ENCODE data around the gene PCYT1B. TPM values are rescaled to one million over a fixed set of nuclear protein-coding genes. Genes with fewer than 3 reads are reported as not detected.
"Not testable (repeated sequence)": the region's sequence is repeated elsewhere in the genome, so short reads cannot be mapped to it uniquely, and the experiment has no call there.

The PCYT1B gene
- total RNA-seq, 2 experiments from 2014 or later = 0.17 to 0.23 TPM

DNA sequence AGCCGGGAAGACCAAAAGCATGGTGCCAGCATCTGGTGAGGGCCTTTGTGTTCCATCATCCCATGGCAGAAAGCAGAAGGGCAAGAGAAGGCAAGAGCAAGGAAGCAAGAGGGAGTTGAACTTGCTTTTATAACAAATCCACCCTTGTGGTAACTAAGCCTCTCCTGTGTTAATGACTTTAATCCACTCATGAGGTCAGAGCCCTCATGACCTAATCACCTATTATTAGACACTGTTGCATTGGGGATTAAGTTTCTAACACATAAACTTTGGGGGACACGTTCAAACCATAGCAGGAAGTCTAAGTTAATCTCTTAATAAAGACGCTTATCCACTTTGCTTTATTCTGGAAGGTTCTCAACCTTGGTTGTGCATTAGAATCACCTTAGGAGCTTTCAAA is 12.5 kb upstream of the PCYT1B start:
- no peaks in the 10 kb centered on the region for H3K4me1 Mint-ChIP-seq
- POLR2A ChIA-PET = no interaction called here
- no peak for DNase-seq
- no peak overlapping the region for H3K27ac Mint-ChIP-seq
- H3K27me3 Mint-ChIP-seq = peaks cover 8% of the 10 kb centered on the region
- H3K4me3 Mint-ChIP-seq = no peak overlapping the region
- H3K36me3 Mint-ChIP-seq = no peaks in the 10 kb centered on the region
- H3K9me3 Mint-ChIP-seq = no peaks in the 10 kb centered on the region
- no peak for ATAC-seq (ENCODE audit: low read depth)

DNA sequence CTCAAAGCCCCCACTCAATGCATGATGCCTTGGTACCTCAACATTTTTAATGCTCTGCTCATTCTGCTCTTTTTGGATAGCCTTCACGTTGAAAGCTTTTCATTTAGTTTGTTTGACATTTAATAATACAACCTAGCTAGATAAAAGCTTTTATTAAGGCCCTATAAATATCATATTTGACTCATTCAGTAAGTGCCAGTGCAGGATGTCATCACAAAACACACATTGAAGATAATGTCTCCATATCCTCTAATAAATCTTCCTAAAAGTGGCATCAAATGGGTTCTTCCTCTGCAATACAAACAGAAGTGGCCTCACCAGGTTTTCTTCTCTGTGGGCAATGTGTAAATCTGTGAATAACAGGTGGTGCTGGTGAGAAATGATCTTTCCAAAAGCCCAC is 12.0 kb upstream of the PCYT1B start:
- no peak for ATAC-seq (ENCODE audit: low read depth)
- POLR2A ChIA-PET = no interaction called here
- H3K9me3 Mint-ChIP-seq = no peaks in the 10 kb centered on the region
- no peaks in the 10 kb centered on the region for H3K36me3 Mint-ChIP-seq
- no peak for DNase-seq
- H3K4me3 Mint-ChIP-seq = no peak overlapping the region
- H3K4me1 Mint-ChIP-seq = no peaks in the 10 kb centered on the region
- H3K27ac Mint-ChIP-seq = no peak overlapping the region
- H3K27me3 Mint-ChIP-seq = peaks cover 8% of the 10 kb centered on the region

DNA sequence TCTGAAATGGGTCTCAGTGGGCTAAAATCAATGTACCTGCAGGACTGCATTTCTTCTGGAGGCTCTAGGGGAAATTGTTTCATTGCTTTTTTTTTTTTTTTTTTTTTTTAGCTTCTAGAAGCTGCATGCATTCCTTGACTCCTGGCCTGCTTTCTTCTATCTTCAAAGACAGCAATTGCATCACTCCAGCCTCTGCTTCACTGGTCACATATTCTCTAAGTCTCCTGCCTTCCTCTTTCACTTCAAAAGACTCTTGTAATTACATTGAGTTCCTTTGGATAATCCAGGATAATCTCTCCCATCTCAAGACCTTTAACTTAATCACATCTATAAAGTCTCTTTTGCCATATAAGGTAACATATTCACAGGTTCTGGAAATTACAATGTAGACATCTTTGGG is 11.3 kb upstream of the PCYT1B start:
- H3K9me3 Mint-ChIP-seq = no peaks in the 10 kb centered on the region
- peaks cover 8% of the 10 kb centered on the region for H3K27me3 Mint-ChIP-seq
- DNase-seq (no peak), ATAC-seq (ENCODE audit: low read depth) (no peak)
- POLR2A ChIA-PET = no interaction called here
- H3K36me3 Mint-ChIP-seq = no peaks in the 10 kb centered on the region
- H3K4me3 Mint-ChIP-seq = no peak overlapping the region
- no peak overlapping the region for H3K27ac Mint-ChIP-seq
- no peaks in the 10 kb centered on the region for H3K4me1 Mint-ChIP-seq

DNA sequence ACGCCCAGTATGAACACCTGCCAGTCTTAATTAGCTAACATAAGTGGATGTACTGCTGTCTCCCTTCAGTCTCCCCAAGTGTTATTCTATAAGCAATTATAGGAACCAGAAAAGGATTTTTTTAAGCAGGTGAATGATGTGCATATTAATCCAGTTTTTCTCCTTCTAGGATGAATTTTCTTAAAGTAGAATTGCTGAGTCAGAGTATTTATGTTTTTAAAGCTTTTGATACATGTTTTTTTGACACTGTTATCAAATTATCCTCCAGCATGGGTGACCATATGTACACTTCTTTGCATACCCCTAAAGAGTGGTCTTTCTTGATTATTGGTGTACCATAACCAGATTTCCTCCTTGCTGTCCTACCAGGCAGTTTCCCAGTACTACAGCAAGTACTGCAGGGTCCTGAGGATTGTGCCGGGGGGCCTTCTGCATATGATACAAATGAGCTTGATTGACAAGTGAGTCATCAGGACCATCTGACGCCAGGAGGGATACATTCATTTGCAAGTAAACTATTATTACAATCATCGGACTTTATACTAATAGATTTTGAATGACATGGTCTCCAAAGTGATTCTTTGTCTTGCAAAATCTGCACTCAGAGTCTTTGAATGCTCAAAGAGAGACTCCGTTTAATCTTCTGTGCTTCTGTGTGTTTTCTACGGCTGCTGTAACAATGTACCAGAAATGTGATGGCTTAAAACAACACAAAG is 10.7 kb upstream of the PCYT1B start:
- Mint-ChIP-seq H3K4me1 (no peaks in the 10 kb centered on the region), H3K9me3 (no peaks in the 10 kb centered on the region), H3K36me3 (no peaks in the 10 kb centered on the region), H3K4me3 (no peak overlapping the region), H3K27me3 (peaks cover 8% of the 10 kb centered on the region), H3K27ac (no peak overlapping the region)
- POLR2A ChIA-PET = no interaction called here
- no peak for ATAC-seq (ENCODE audit: low read depth)
- no peak for DNase-seq

DNA sequence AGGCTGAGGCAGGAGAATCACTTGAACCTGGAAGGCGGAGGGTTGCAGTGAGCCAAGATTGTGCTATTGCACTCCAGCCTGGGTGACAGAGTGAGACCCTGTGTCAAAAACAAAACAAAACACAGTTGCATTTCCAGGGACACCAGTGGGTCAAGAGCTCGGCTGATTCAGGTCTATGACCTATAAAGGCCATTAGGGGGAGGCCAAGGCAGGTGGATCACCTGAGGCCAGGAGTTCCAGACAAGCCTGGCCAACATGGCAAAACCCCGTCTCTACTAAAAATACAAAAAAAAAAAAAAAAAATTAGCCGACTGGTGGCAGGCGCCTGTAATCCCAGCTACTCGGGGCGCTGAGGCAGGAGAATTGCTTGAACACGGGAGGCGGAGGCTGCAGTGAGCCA is 8.5 kb upstream of the PCYT1B start:
- H3K27ac Mint-ChIP-seq; H3K27me3 Mint-ChIP-seq; ATAC-seq (ENCODE audit: low read depth); POLR2A ChIA-PET; H3K4me3 Mint-ChIP-seq; DNase-seq; H3K9me3 Mint-ChIP-seq; H3K4me1 Mint-ChIP-seq; H3K36me3 Mint-ChIP-seq: not testable (repeated sequence)

DNA sequence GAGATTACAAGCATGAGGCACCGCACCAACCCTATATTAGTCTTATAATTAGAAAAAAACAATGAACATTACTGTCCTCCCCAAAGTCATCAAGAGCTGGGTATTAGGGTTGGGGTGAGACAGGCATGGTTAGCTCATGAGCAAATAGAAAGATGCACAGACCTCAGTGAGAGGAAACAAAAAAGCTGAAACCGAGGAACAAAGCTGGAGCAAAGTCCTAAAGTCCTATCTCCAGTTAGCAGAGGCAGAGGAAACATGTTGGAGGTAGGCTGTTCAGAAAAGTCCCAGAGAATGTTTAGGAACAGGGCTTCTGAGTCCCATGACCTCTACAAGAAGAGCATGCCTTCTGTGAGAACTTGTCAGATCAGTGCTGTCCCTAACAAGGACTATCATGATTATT is 4.6 kb upstream of the PCYT1B start:
- Mint-ChIP-seq H3K4me3 (no peak overlapping the region), H3K36me3 (no peaks in the 10 kb centered on the region), H3K9me3 (no peaks in the 10 kb centered on the region), H3K27me3 (peaks cover 9% of the 10 kb centered on the region), H3K4me1 (peaks cover 10% of the 10 kb centered on the region), H3K27ac (no peak overlapping the region)
- ATAC-seq (ENCODE audit: low read depth) = no peak
- POLR2A ChIA-PET = no interaction called here
- no peak for DNase-seq

DNA sequence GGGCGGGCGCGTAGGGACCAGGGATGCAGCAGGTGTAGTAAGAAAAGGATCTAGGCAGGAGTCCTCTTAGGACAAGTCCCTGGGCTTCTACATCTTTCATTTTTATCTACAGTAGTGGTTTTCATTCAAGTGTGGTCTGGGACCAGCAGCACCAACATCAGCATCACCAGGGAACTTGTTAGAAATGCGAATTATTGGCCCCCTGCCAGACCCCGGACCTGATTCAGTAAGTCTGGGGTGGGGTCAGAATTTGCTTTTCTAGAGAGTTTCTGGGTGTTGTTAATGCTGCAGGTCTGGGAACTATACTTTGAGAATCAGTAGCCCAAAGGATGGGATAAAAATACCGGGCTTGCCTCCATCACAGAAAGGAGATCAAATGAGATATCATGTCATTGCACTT is 1.3 kb upstream of the PCYT1B start:
- Mint-ChIP-seq H3K4me1 (peaks cover 16% of the 10 kb centered on the region), H3K36me3 (no peaks in the 10 kb centered on the region), H3K27ac (no peak overlapping the region), H3K27me3 (peaks cover 16% of the 10 kb centered on the region), H3K9me3 (no peaks in the 10 kb centered on the region), H3K4me3 (no peak overlapping the region)
- POLR2A ChIA-PET = no interaction called here
- DNase-seq (no peak), ATAC-seq (ENCODE audit: low read depth) (no peak)

DNA sequence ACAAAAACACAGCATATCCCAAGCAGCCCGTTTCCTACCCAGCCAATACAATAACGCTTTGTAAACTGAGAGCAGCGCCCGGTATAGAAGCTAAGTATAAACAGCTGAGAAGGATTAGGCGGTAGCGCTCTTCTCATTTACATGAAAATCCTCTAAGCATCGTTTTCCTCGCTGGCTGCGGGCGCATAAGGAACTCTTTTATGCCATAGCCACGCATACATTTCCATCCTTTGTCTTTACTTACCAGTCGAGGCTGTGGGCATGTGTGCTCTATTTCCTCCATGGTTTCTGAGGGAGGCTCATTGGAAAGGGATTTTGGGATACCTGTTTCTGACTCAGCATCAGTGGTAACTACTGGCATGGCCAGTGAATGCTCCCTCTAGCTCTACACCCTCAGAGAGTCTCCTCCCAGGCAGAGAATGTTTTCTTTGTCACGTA is 383 bp downstream of the PCYT1B start:
- Mint-ChIP-seq H3K27me3 (peaks cover 16% of the 10 kb centered on the region), H3K4me1 (peaks cover 16% of the 10 kb centered on the region), H3K9me3 (no peaks in the 10 kb centered on the region), H3K27ac (no peak overlapping the region), H3K36me3 (no peaks in the 10 kb centered on the region), H3K4me3 (peak overlapping the region; percentile 84)
- ATAC-seq (ENCODE audit: low read depth) = peak; percentile 7
- no peak for DNase-seq
- POLR2A ChIA-PET = no interaction called here

DNA sequence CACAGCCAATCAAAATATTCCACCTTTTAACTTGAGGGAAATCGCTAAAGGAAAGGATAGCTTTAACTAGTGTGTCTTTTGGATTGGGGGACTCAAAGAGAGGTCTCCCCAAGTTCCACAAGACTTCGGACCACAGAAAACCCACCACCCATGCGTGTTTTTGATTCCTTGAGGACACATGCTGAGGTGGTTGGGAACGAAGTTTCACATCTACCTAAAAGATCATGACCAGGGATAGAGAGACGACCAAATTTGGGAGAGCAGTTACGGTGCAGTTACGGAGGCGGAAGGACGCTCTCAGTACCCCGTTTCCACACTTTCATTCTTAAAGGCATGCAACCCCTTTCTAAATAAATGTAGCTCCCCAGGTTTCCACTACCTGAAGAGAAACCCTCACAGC is 1.1 kb downstream of the PCYT1B start:
- ATAC-seq (ENCODE audit: low read depth) (no peak), DNase-seq (no peak)
- POLR2A ChIA-PET = no interaction called here
- Mint-ChIP-seq H3K27me3 (peaks cover 16% of the 10 kb centered on the region), H3K9me3 (no peaks in the 10 kb centered on the region), H3K4me3 (peak overlapping the region; percentile 30), H3K27ac (no peak overlapping the region), H3K36me3 (no peaks in the 10 kb centered on the region), H3K4me1 (peaks cover 16% of the 10 kb centered on the region)

DNA sequence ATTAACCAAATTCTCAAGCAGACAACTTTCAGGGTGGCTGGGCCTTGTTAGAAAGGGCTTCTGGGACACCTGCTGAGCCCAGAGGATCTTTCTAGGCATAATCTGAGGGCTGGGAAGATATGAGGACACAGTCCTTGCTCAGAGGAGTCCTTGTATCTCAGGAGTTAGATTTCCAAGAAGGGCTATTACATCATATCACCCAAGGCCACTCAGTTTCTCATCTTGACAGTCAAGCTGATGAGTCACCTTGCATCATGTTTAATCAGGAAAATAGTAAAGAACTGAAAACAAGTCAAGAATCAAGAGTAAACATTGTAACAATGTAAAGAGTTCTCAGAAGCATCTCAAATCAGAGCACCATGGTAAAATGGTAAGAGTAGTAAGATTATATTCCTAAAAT is 4.0 kb downstream of the PCYT1B start:
- Mint-ChIP-seq H3K27ac (no peak overlapping the region), H3K4me3 (no peak overlapping the region), H3K36me3 (no peaks in the 10 kb centered on the region), H3K4me1 (peaks cover 16% of the 10 kb centered on the region), H3K9me3 (peaks cover 1% of the 10 kb centered on the region), H3K27me3 (peaks cover 18% of the 10 kb centered on the region)
- POLR2A ChIA-PET = no interaction called here
- ATAC-seq (ENCODE audit: low read depth) (no peak), DNase-seq (no peak)

DNA sequence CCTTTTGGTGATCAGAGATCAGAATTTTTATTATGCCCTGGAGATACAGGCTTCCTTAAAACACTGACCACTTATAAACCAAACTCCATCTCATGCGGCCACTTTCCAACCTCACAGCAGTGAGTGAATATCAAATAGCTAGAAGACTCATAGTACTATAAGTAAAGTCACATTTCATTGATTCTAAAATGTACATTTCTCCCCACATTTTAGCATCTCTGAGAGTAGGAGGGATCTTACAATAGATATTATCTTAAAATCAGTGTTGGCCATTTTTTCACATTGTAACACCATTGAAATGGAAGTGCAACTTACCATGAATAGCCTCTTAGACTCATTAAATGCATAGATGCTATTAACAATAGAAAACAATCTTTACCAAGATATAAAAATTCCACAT is 17.4 kb downstream of the PCYT1B start:
- POLR2A ChIA-PET = no interaction called here
- no peak for ATAC-seq (ENCODE audit: low read depth)

DNA sequence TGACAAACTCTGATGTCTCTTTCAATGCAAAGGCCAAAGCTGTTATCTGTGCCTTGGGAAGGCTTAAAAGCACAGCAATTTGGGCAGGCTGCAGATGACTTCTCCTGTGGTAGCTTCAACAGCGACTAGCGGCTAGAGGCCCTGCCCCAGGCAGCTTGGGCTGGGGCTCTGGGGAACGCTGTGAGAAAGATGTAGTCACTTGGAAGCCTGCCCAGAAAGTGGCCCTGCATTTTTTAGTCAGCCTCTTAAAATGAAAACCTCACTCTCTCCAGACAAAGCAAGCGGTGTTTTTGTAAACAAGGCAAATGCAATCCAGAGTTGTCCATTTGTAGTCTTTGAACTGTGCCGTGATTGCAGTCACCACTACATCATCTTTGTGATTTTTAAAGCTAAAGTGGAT is 27.5 kb downstream of the PCYT1B start:
- Mint-ChIP-seq H3K27ac (no peak overlapping the region), H3K36me3 (no peaks in the 10 kb centered on the region), H3K9me3 (no peaks in the 10 kb centered on the region), H3K27me3 (peaks cover 2% of the 10 kb centered on the region), H3K4me3 (no peak overlapping the region), H3K4me1 (no peaks in the 10 kb centered on the region)
- POLR2A ChIA-PET = no interaction called here
- ATAC-seq (ENCODE audit: low read depth) (no peak), DNase-seq (no peak)

More for the DNA sequence above, 17.4 kb downstream of the PCYT1B start:
- Mint-ChIP-seq H3K36me3 (no peaks in the 10 kb centered on the region), H3K27ac (no peak overlapping the region), H3K9me3 (no peaks in the 10 kb centered on the region), H3K27me3 (peaks cover 5% of the 10 kb centered on the region), H3K4me3 (no peak overlapping the region), H3K4me1 (no peaks in the 10 kb centered on the region)
- no peak for DNase-seq

DNA sequence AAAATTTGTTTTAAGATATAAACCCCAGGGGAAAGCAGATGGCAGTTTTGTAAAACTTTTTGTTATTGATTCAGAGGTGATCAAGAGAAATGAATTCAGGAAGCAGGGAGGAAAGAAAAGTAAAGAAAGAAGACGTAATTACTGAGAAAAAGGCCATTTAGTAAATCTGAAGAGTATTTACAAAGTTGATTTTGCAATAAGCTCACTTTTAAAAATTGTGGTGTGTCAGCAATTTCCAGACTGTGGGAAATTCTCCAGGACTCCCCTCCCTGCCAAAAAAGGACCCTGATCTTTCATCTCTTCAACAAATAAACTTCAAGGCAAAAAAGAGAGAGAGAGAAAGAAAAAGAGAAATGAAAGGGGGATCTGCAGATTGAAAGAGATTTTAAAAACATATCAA is 36.6 kb downstream of the PCYT1B start:
- H3K27me3 Mint-ChIP-seq = peaks cover 3% of the 10 kb centered on the region
- no peak overlapping the region for H3K27ac Mint-ChIP-seq
- no peaks in the 10 kb centered on the region for H3K4me1 Mint-ChIP-seq
- no peaks in the 10 kb centered on the region for H3K9me3 Mint-ChIP-seq
- DNase-seq (no peak), ATAC-seq (ENCODE audit: low read depth) (no peak)
- H3K4me3 Mint-ChIP-seq = no peak overlapping the region
- POLR2A ChIA-PET = no interaction called here
- no peaks in the 10 kb centered on the region for H3K36me3 Mint-ChIP-seq

DNA sequence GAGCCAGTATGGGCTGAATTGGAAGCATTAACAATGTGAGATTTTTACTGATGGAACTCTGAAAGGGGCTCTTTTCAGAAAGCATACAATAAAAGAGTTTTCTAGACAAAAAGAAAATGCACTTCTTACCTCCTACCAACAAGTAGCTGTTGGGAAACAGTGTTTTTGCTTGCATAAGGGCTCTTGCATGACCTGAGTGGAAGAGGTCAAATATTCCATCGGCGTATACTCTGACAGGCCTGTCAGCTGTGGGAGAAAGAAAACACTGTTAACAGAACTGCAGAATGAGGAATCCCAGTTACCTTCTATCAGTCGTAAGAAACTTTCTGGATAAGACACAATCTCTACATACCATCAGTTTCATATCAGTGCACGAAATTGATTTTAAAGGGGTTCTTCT is 39.5 kb downstream of the PCYT1B start:
- POLR2A ChIA-PET = no interaction called here
- H3K9me3 Mint-ChIP-seq = no peaks in the 10 kb centered on the region
- no peaks in the 10 kb centered on the region for H3K36me3 Mint-ChIP-seq
- no peak for ATAC-seq (ENCODE audit: low read depth)
- peaks cover 3% of the 10 kb centered on the region for H3K27me3 Mint-ChIP-seq
- H3K27ac Mint-ChIP-seq = no peak overlapping the region
- no peaks in the 10 kb centered on the region for H3K4me1 Mint-ChIP-seq
- H3K4me3 Mint-ChIP-seq = no peak overlapping the region
- no peak for DNase-seq

DNA sequence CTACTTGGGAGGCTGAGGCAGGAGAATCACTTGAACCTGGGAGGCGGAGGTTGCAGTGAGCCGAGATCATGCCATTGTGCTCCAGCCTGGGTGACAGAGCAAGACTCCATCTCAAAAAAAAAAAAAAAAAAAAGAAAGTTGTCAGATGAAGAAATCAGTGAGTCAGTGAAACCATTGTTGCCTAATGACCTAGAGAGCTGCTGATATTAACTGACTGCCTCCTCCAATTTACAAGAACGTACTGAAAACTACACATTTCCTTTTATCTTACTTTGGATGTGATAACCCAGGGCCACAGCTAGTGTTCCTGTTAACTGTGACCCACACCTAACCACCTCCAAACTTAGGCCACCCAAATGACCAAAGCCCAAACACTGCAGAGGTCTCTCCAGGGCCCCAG is 41.2 kb downstream of the PCYT1B start:
- DNase-seq; H3K27me3 Mint-ChIP-seq; H3K27ac Mint-ChIP-seq; H3K36me3 Mint-ChIP-seq; H3K4me1 Mint-ChIP-seq; ATAC-seq (ENCODE audit: low read depth); H3K9me3 Mint-ChIP-seq; H3K4me3 Mint-ChIP-seq; POLR2A ChIA-PET: not testable (repeated sequence)
